Upper lobe of left lung (tissue), 6 donors: Measurements from ENCODE around the gene AMELX. TPM values are rescaled to one million over a fixed set of nuclear protein-coding genes. Genes with fewer than 3 reads are reported as not detected.

Experiments
- ATAC-seq, 2 donors: fragments of 200-7000 bp; cut with Tn5 transposase; one replicate each; pipeline ENCODE4 v1.9.1; 2022; ENCODE audit warnings: mild to moderate bottlenecking in 2 of 2, moderate library complexity in 2 of 2; ENCODE audit not compliant: low FRiP score in 2 of 2
- DNase-seq, 2 donors: peaks; one replicate each; pipeline ENCODE4 v3.0.0-alpha.2; 2019 to 2020
- H3K27ac ChIP-seq, 4 donors: fragments of 200-600 bp; sonication (generic); one replicate each; pipeline ENCODE4 v1.5.1; 2016 to 2019
- H3K27me3 ChIP-seq, 4 donors: fragments of 200-600 bp; sonication (generic); one replicate each; pipeline ENCODE4 v1.5.1; 2017 to 2019
- H3K36me3 ChIP-seq, 4 donors: fragments of 200-600 bp; sonication (generic); one replicate each; pipeline ENCODE4 v1.5.1; 2016 to 2019
- H3K4me1 ChIP-seq, 4 donors: fragments of 200-600 bp; sonication (generic); one replicate each; pipeline ENCODE4 v1.5.1; 2018 to 2019
- H3K4me3 ChIP-seq, 4 donors: fragments of 200-600 bp; sonication (generic); one replicate each; pipeline ENCODE4 v1.5.1; 2017 to 2019; ENCODE audit warnings: mild to moderate bottlenecking in 2 of 4, moderate library complexity in 1 of 4
- H3K9me3 ChIP-seq, 4 donors: fragments of 200-600 bp; sonication (generic); one replicate each; pipeline ENCODE4 v1.5.1; 2018 to 2019
- CTCF ChIP-seq, 6 experiments: fragments of 450-650 bp in 4 of 6; fragments of 200-600 bp in 2 of 6; sonication (generic) in 2 of 6; IDR thresholded peaks; one replicate each; pipeline ENCODE4 v1.5.1; 2016 to 2019; ENCODE audit warnings: antibody characterized with exemption in 6 of 6
- EP300 ChIP-seq, 4 donors: sonication (generic); formaldehyde crosslinking; IDR thresholded peaks; one replicate each; pipeline ENCODE4 v1.5.1; 2017; ENCODE audit warnings: antibody characterized with exemption in 4 of 4, control low read depth in 2 of 4
- POLR2A ChIP-seq, 4 donors: fragments of 450-650 bp; IDR thresholded peaks; one replicate each; pipeline ENCODE4 v1.5.1; 2016 to 2017; ENCODE audit warnings: antibody characterized with exemption in 4 of 4, mild to moderate bottlenecking in 2 of 4
- POLR2AphosphoS5 ChIP-seq, 2 donors: sonication (generic); formaldehyde crosslinking; IDR thresholded peaks; one replicate each; pipeline ENCODE4 v1.5.1; 2017; ENCODE audit warnings: antibody characterized with exemption in 2 of 2
- WGBS, 2 donors: methylation state at CpG; one replicate each; pipeline ENCODE4 v1.1.5; 2017 to 2018; 5-methylcytosine and 5-hydroxymethylcytosine counted together
- total RNA-seq, 6 donors: library from RNA; depleted of rRNA in 4 of 6; stranded (reverse); fragments of >200 nt in 4 of 6; gene quantifications; one replicate each; pipeline versions ENCODE4 v1.1.0 to v1.2.1, GENCODE V29; 2016 to 2021
- donor health status: DM: no; HTN: no; CAD: no; lungs with moderate emphysema.
- donor health status: DM: no; HTN: yes; CAD: no; lungs with severe emphysema.

Gene AMELX
- total RNA-seq, 6 donors from 2014 or later = not detected

- no peaks in the 10 kb centered on the region for H3K9me3 ChIP-seq
- no peak overlapping the region for H3K4me3 ChIP-seq
- H3K27me3 ChIP-seq = no peaks in the 10 kb centered on the region
- 66 to 77% methylated on average over 7 of the region's 7 CpGs for WGBS, 2 donors
- no peaks in the 10 kb centered on the region for H3K36me3 ChIP-seq
- no peak overlapping the region for H3K27ac ChIP-seq
- TF ChIP-seq EP300 (IDR thresholded peaks at IDR 0.05) = no peak
- no peak for TF ChIP-seq POLR2AphosphoS5 (IDR thresholded peaks at IDR 0.05)
- TF ChIP-seq POLR2A (IDR thresholded peaks at IDR 0.05) = no peak
- no peak for TF ChIP-seq CTCF (IDR thresholded peaks at IDR 0.05)
- DNase-seq (no peak), ATAC-seq (no peak)
- H3K4me1 ChIP-seq = no peaks in the 10 kb centered on the region
These were observed 18.5 kb downstream of the AMELX start for GRCh38 chrX:11311706-11312105.

- no peaks in the 10 kb centered on the region for H3K4me1 ChIP-seq
- ATAC-seq (no peak), DNase-seq (no peak)
- no peak overlapping the region for H3K27ac ChIP-seq
- H3K4me3 ChIP-seq = no peak overlapping the region
- 59 to 65% methylated on average over 7 of the region's 7 CpGs for WGBS, 2 donors
- H3K9me3 ChIP-seq = peaks cover 0 to 7% (median 2%) of the 10 kb centered on the region in 4 donors
- no peaks in the 10 kb centered on the region for H3K36me3 ChIP-seq
- no peak for TF ChIP-seq POLR2A (IDR thresholded peaks at IDR 0.05)
- TF ChIP-seq POLR2AphosphoS5 (IDR thresholded peaks at IDR 0.05) = no peak
- TF ChIP-seq EP300 (IDR thresholded peaks at IDR 0.05) = no peak
- TF ChIP-seq CTCF (IDR thresholded peaks at IDR 0.05) = no peak
- H3K27me3 ChIP-seq = no peaks in the 10 kb centered on the region
These were observed 26.8 kb downstream of the AMELX start for GRCh38 chrX:11319806-11320520.

GRCh38 chrX:11321986-11322385 lies 28.8 kb downstream of the AMELX start:
- no peak overlapping the region for H3K4me3 ChIP-seq
- WGBS, 2 donors = 69 to 88% methylated on average over 2 of the region's 2 CpGs
- H3K36me3 ChIP-seq = no peaks in the 10 kb centered on the region
- TF ChIP-seq POLR2A (IDR thresholded peaks at IDR 0.05) (no peak), EP300 (IDR thresholded peaks at IDR 0.05) (no peak), CTCF (IDR thresholded peaks at IDR 0.05) (no peak), POLR2AphosphoS5 (IDR thresholded peaks at IDR 0.05) (no peak)
- H3K27me3 ChIP-seq = no peaks in the 10 kb centered on the region
- ATAC-seq (peak in 1 of 2 donors; percentile 52), DNase-seq (no peak)
- H3K4me1 ChIP-seq = no peaks in the 10 kb centered on the region
- peaks cover 0 to 7% (median 2%) of the 10 kb centered on the region in 4 donors for H3K9me3 ChIP-seq
- H3K27ac ChIP-seq = no peak overlapping the region

- Histone ChIP-seq H3K4me3 (no peak overlapping the region), H3K4me1 (no peaks in the 10 kb centered on the region), H3K36me3 (no peaks in the 10 kb centered on the region), H3K9me3 (peaks cover 0 to 7% (median 2%) of the 10 kb centered on the region in 4 donors), H3K27me3 (no peaks in the 10 kb centered on the region), H3K27ac (no peak overlapping the region)
- DNase-seq = no peak
- 67 to 89% methylated on average over 2 to 3 of the region's 3 CpGs for WGBS, 2 donors
- TF ChIP-seq POLR2A (IDR thresholded peaks at IDR 0.05) (no peak), POLR2AphosphoS5 (IDR thresholded peaks at IDR 0.05) (no peak), EP300 (IDR thresholded peaks at IDR 0.05) (no peak), CTCF (IDR thresholded peaks at IDR 0.05) (no peak)
- no peak for ATAC-seq
These were observed 34.9 kb downstream of the AMELX start for GRCh38 chrX:11328134-11328533.

- Histone ChIP-seq H3K4me1 (no peaks in the 10 kb centered on the region), H3K27me3 (no peaks in the 10 kb centered on the region), H3K36me3 (no peaks in the 10 kb centered on the region), H3K4me3 (no peak overlapping the region), H3K27ac (no peak overlapping the region), H3K9me3 (peaks cover 0 to 5% (median 2%) of the 10 kb centered on the region in 4 donors)
- no peak for TF ChIP-seq CTCF (IDR thresholded peaks at IDR 0.05)
- no peak for TF ChIP-seq POLR2A (IDR thresholded peaks at IDR 0.05)
- TF ChIP-seq EP300 (IDR thresholded peaks at IDR 0.05) = no peak
- no peak for TF ChIP-seq POLR2AphosphoS5 (IDR thresholded peaks at IDR 0.05)
- no peak for ATAC-seq
- DNase-seq = no peak
- 39 to 56% methylated on average over 5 of the region's 5 CpGs for WGBS, 2 donors
These were observed 35.8 kb downstream of the AMELX start for GRCh38 chrX:11329021-11329420.
